HEK293 (cell line): ENCODE data around the gene AKNA.

ENCODE experiments used
- CTCF ChIA-PET: fragments of 350-600 bp; formaldehyde crosslinking; extraction: SDS; loops from one replicate; lab custom pipeline; 2021; ENCODE audit warnings: antibody characterized with exemption; lab: Yijun Ruan, JAX
- POLR2A ChIA-PET: fragments of 300-600 bp; formaldehyde crosslinking; extraction: SDS; loops from one replicate; lab custom pipeline; 2020; ENCODE audit warnings: antibody characterized with exemption, inconsistent platforms; lab: Yijun Ruan, JAX
- H3K27ac ChIP-seq: fragments of 200-500 bp; sonication (Bioruptor generic); 2 replicates; pipeline ENCODE4 v1.5.1; 2014; ENCODE audit warnings: low read depth, low read length, control low read depth, inconsistent platforms; ENCODE audit errors: extremely low read depth
- H3K36me3 ChIP-seq, 2 experiments: fragments of 200-500 bp in 1 of 2; sonication (Bioruptor generic) in 1 of 2; 1 replicate in 1 of 2; 2 replicates in 1 of 2; pipeline ENCODE4 v1.5.1; 2014 to 2017; ENCODE audit warnings: inconsistent platforms in 2 of 2, low read length in 2 of 2; ENCODE audit not compliant: control insufficient read depth in 2 of 2, insufficient read depth in 1 of 2
- H3K4me1 ChIP-seq: fragments of 200-500 bp; sonication (Bioruptor generic); 2 replicates; pipeline ENCODE4 v1.5.1; 2014; ENCODE audit warnings: mild to moderate bottlenecking, low read length, inconsistent platforms; ENCODE audit not compliant: control insufficient read depth, insufficient read depth
- H3K4me3 ChIP-seq: 2 replicates; pipeline ENCODE4 v1.5.1; 2011; ENCODE audit warnings: low read depth, mild to moderate bottlenecking, control low read depth, low read length, moderate library complexity
- H3K9me3 ChIP-seq: fragments of 200-500 bp; sonication (Bioruptor generic); 2 replicates; pipeline ENCODE4 v1.5.1; 2014; ENCODE audit warnings: low read depth, low read length, inconsistent platforms; ENCODE audit not compliant: control insufficient read depth, insufficient read depth
- GLIS2 ChIP-seq: fragments of 450-650 bp; formaldehyde crosslinking; IDR thresholded peaks from 2 replicates; pipeline ENCODE4 v1.5.1; 2016; ENCODE audit warnings: missing biosample characterization, missing genetic modification characterization
- KLF9 ChIP-seq: fragments of 450-650 bp; formaldehyde crosslinking; IDR thresholded peaks from 2 replicates; pipeline ENCODE4 v1.5.1; 2016; ENCODE audit warnings: missing biosample characterization, missing genetic modification characterization, low read depth
- MEIS1 ChIP-seq: sonication (generic); formaldehyde crosslinking; IDR thresholded peaks from 2 replicates; pipeline ENCODE4 v1.8.1; 2022; ENCODE audit warnings: missing genetic modification reagents, mild to moderate bottlenecking, borderline replicate concordance
- REPIN1 ChIP-seq: fragments of 450-650 bp; formaldehyde crosslinking; IDR thresholded peaks from 2 replicates; pipeline ENCODE4 v1.5.1; 2017; ENCODE audit warnings: missing biosample characterization, missing genetic modification characterization, low read depth
- SETDB1 ChIP-seq: IDR thresholded peaks from one replicate; pipeline ENCODE4 v1.6.1; 2017; ENCODE audit warnings: mild to moderate bottlenecking, low read length, moderate library complexity, mixed read lengths; ENCODE audit not compliant: insufficient read length
- ZBTB44 ChIP-seq: fragments of 450-650 bp; IDR thresholded peaks from 2 replicates; pipeline ENCODE4 v1.5.1; 2018; ENCODE audit warnings: missing biosample characterization, mild to moderate bottlenecking, missing genetic modification characterization
- ZBTB48 ChIP-seq: fragments of 450-650 bp; formaldehyde crosslinking; IDR thresholded peaks from 2 replicates; pipeline ENCODE4 v1.5.1; 2016; ENCODE audit warnings: missing biosample characterization, missing genetic modification characterization
- ZFP3 ChIP-seq: fragments of 450-650 bp; formaldehyde crosslinking; IDR thresholded peaks from 2 replicates; pipeline ENCODE4 v1.5.1; 2016; ENCODE audit warnings: low read depth, missing biosample characterization, missing genetic modification characterization
- ZNF292 ChIP-seq: fragments of 450-650 bp; formaldehyde crosslinking; IDR thresholded peaks from 2 replicates; pipeline ENCODE4 v1.5.1; 2016; ENCODE audit warnings: low read depth, missing biosample characterization, missing genetic modification characterization, borderline replicate concordance
- ZNF37A ChIP-seq: fragments of 450-650 bp; IDR thresholded peaks from 2 replicates; pipeline ENCODE4 v1.5.1; 2018; ENCODE audit warnings: missing biosample characterization, missing genetic modification characterization
- ZNF639 ChIP-seq: fragments of 450-650 bp; formaldehyde crosslinking; IDR thresholded peaks from 2 replicates; pipeline ENCODE4 v1.5.1; 2016; ENCODE audit warnings: missing biosample characterization, missing genetic modification characterization
- ZNF707 ChIP-seq: fragments of 450-650 bp; formaldehyde crosslinking; IDR thresholded peaks from 2 replicates; pipeline ENCODE4 v1.5.1; 2016; ENCODE audit warnings: missing biosample characterization, missing genetic modification characterization
- ZNF837 ChIP-seq: fragments of 450-650 bp; formaldehyde crosslinking; IDR thresholded peaks from 2 replicates; pipeline ENCODE4 v1.5.1; 2016; ENCODE audit warnings: missing biosample characterization, missing genetic modification characterization
- ZSCAN30 ChIP-seq: fragments of 450-650 bp; IDR thresholded peaks from 2 replicates; pipeline ENCODE4 v1.5.1; 2018; ENCODE audit warnings: missing biosample characterization, mild to moderate bottlenecking, missing genetic modification characterization, moderate library complexity
- TF ChIP-seq, protein P1 (sequence below): fragments of 450-650 bp; formaldehyde crosslinking; IDR thresholded peaks from 2 replicates; pipeline ENCODE4 v1.5.1; 2017; ENCODE audit warnings: missing biosample characterization, missing genetic modification characterization
- TF ChIP-seq, protein P2 (sequence below): fragments of 450-650 bp; formaldehyde crosslinking; IDR thresholded peaks from 2 replicates; pipeline ENCODE4 v1.5.1; 2016; ENCODE audit warnings: missing biosample characterization, missing genetic modification characterization, low read depth
- TF ChIP-seq, protein P3 (sequence below): fragments of 450-650 bp; formaldehyde crosslinking; IDR thresholded peaks from 2 replicates; pipeline ENCODE4 v1.5.0; 2017; ENCODE audit warnings: missing biosample characterization, missing genetic modification characterization, borderline replicate concordance
- TF ChIP-seq, protein P4 (sequence below): fragments of 450-650 bp; formaldehyde crosslinking; IDR thresholded peaks from 2 replicates; pipeline ENCODE4 v1.5.1; 2016; ENCODE audit warnings: missing biosample characterization, missing genetic modification characterization
- TF ChIP-seq, protein P5 (sequence below): fragments of 450-650 bp; formaldehyde crosslinking; IDR thresholded peaks from 2 replicates; pipeline ENCODE4 v1.5.1; 2016; ENCODE audit warnings: missing biosample characterization, missing genetic modification characterization

The AKNA gene

GRCh38 chr9:114300153-114300845 is 87.5 kb downstream of the AKNA start (continued):
- TF ChIP-seq, protein P1, sequence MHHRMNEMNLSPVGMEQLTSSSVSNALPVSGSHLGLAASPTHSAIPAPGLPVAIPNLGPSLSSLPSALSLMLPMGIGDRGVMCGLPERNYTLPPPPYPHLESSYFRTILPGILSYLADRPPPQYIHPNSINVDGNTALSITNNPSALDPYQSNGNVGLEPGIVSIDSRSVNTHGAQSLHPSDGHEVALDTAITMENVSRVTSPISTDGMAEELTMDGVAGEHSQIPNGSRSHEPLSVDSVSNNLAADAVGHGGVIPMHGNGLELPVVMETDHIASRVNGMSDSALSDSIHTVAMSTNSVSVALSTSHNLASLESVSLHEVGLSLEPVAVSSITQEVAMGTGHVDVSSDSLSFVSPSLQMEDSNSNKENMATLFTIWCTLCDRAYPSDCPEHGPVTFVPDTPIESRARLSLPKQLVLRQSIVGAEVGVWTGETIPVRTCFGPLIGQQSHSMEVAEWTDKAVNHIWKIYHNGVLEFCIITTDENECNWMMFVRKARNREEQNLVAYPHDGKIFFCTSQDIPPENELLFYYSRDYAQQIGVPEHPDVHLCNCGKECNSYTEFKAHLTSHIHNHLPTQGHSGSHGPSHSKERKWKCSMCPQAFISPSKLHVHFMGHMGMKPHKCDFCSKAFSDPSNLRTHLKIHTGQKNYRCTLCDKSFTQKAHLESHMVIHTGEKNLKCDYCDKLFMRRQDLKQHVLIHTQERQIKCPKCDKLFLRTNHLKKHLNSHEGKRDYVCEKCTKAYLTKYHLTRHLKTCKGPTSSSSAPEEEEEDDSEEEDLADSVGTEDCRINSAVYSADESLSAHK (tag by site-specific recombination), result no peak
- TF ChIP-seq REPIN1, result no peak

DNA sequence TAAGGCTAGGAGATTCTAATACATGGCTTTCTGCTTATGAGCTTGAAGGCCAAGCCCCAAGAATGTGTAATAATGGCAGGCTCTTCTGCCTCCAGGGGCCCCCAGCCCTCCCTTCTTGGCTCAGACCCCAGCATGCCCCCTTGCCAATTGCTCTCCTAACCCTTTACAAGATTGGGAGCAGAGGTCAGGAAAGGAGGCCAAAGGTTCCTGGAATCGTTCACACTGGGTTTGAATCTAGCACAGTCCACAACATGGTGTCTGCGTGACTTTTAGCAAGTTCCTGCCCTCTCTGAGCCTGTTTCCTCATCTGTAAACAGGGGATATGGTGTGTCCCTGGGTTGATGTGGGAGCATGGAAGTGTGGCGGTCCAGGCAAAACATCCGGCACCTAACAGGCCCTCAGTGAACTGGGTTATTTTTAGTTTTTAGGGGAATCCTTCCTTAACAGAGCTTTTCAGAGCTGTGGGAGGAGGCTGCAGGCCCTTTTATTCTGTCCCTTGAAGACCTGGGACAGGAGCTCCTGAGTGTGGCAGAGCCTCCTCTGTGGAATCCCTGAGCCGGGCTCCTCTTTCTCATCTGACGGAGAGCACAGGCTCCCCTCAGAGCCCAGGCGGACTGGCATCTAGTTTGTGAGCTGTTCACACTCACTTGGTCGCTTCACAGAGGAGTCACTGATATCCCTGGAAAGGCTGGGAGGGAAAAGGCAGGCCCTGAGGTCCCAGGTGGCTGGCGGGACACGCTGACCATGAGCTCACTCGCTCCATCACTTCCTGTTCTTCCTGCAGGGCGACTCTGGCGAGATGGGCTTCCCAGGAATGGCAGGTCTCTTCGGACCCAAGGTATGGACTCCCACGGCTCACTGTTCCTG is 88.3 kb downstream of the AKNA start:
- ChIA-PET CTCF (interaction anchor here (0.8 to 3.2 kb wide), 5 partner anchors 9 to 618 kb away, joined by 4 to 22 read pairs (median 19); no protein-coding TSS in a partner anchor), POLR2A (no interaction called here)
- no peaks in the 10 kb centered on the region for H3K4me1 ChIP-seq
- H3K9me3 ChIP-seq, result no peaks in the 10 kb centered on the region
- peaks cover 0 to 9% of the 10 kb centered on the region in 2 experiments; a peak in 2 of 3 replicates for H3K36me3 ChIP-seq
- H3K27ac ChIP-seq, result no peak overlapping the region
- no peak overlapping the region for H3K4me3 ChIP-seq
- TF ChIP-seq, protein P2, sequence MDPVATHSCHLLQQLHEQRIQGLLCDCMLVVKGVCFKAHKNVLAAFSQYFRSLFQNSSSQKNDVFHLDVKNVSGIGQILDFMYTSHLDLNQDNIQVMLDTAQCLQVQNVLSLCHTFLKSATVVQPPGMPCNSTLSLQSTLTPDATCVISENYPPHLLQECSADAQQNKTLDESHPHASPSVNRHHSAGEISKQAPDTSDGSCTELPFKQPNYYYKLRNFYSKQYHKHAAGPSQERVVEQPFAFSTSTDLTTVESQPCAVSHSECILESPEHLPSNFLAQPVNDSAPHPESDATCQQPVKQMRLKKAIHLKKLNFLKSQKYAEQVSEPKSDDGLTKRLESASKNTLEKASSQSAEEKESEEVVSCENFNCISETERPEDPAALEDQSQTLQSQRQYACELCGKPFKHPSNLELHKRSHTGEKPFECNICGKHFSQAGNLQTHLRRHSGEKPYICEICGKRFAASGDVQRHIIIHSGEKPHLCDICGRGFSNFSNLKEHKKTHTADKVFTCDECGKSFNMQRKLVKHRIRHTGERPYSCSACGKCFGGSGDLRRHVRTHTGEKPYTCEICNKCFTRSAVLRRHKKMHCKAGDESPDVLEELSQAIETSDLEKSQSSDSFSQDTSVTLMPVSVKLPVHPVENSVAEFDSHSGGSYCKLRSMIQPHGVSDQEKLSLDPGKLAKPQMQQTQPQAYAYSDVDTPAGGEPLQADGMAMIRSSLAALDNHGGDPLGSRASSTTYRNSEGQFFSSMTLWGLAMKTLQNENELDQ, result no peak
- TF ChIP-seq ZBTB44 (tag by site-specific recombination), result no peak
- TF ChIP-seq ZNF37A (tag by site-specific recombination), result no peak
- TF ChIP-seq ZNF292 (tag by site-specific recombination), result no peak
- TF ChIP-seq, protein P3, sequence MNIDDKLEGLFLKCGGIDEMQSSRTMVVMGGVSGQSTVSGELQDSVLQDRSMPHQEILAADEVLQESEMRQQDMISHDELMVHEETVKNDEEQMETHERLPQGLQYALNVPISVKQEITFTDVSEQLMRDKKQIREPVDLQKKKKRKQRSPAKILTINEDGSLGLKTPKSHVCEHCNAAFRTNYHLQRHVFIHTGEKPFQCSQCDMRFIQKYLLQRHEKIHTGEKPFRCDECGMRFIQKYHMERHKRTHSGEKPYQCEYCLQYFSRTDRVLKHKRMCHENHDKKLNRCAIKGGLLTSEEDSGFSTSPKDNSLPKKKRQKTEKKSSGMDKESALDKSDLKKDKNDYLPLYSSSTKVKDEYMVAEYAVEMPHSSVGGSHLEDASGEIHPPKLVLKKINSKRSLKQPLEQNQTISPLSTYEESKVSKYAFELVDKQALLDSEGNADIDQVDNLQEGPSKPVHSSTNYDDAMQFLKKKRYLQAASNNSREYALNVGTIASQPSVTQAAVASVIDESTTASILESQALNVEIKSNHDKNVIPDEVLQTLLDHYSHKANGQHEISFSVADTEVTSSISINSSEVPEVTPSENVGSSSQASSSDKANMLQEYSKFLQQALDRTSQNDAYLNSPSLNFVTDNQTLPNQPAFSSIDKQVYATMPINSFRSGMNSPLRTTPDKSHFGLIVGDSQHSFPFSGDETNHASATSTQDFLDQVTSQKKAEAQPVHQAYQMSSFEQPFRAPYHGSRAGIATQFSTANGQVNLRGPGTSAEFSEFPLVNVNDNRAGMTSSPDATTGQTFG (tag by site-specific recombination), result no peak
- TF ChIP-seq ZNF639 (tag by site-specific recombination), result no peak
- TF ChIP-seq MEIS1 (CRISPR knock-in tag), result no peak
- TF ChIP-seq ZBTB48 (tag by site-specific recombination), result no peak
- TF ChIP-seq, protein P4, sequence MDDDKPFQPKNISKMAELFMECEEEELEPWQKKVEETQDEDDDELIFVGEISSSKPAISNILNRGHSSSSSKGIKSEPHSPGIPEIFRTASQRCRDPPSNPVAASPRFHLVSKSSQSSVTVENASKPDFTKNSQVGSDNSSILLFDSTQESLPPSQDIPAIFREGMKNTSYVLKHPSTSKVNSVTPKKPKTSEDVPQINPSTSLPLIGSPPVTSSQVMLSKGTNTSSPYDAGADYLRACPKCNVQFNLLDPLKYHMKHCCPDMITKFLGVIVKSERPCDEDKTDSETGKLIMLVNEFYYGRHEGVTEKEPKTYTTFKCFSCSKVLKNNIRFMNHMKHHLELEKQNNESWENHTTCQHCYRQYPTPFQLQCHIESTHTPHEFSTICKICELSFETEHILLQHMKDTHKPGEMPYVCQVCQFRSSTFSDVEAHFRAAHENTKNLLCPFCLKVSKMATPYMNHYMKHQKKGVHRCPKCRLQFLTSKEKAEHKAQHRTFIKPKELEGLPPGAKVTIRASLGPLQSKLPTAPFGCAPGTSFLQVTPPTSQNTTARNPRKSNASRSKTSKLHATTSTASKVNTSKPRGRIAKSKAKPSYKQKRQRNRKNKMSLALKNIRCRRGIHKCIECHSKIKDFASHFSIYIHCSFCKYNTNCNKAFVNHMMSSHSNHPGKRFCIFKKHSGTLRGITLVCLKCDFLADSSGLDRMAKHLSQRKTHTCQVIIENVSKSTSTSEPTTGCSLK, result no peak
- TF ChIP-seq GLIS2 (tag by site-specific recombination), result no peak
- no peak for TF ChIP-seq SETDB1
- no peak for TF ChIP-seq ZFP3 (tag by site-specific recombination)
- TF ChIP-seq KLF9 (tag by site-specific recombination), result no peak
- no peak for TF ChIP-seq ZSCAN30 (tag by site-specific recombination)
- TF ChIP-seq ZNF837, result no peak
- TF ChIP-seq, protein P5, sequence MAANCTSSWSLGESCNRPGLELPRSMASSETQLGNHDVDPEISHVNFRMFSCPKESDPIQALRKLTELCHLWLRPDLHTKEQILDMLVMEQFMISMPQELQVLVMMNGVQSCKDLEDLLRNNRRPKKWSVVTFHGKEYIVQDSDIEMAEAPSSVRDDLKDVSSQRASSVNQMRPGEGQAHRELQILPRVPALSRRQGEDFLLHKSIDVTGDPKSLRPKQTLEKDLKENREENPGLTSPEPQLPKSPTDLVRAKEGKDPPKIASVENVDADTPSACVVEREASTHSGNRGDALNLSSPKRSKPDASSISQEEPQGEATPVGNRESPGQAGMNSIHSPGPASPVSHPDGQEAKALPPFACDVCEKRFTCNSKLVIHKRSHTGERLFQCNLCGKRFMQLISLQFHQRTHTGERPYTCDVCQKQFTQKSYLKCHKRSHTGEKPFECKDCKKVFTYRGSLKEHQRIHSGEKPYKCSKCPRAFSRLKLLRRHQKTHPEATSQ (tag by site-specific recombination), result no peak
- TF ChIP-seq ZNF707 (tag by site-specific recombination), result no peak
